GM21825 (cell line): Measurements from ENCODE around the gene C11orf71.

Experiments used
- ATAC-seq: cut with Tn5 transposase; IDR thresholded peaks from one replicate; pipeline ENCODE4 v1.9.1; 2021; ENCODE audit warnings: mild to moderate bottlenecking, moderate library complexity; ENCODE audit not compliant: unreplicated experiment

C11orf71 gene

GRCh38 chr11:114362326-114362725, 38.0 kb downstream of the C11orf71 start:
- no peak for ATAC-seq

- no peak for ATAC-seq
Measured at GRCh38 chr11:114359342-114359741, 41.0 kb downstream of the C11orf71 start.

GRCh38 chr11:114358716-114359115, 41.6 kb downstream of the C11orf71 start:
- ATAC-seq = no peak

- ATAC-seq = no peak
Measured at GRCh38 chr11:114354076-114354475, 46.2 kb downstream of the C11orf71 start.

- no peak for ATAC-seq
Measured at GRCh38 chr11:114353443-114353842, 46.9 kb downstream of the C11orf71 start.

GRCh38 chr11:114350022-114350421, 50.3 kb downstream of the C11orf71 start:
- ATAC-seq = no peak
